Naive thymus-derived CD4-positive, alpha-beta T cell (primary cell): Measurements from ENCODE around the gene VTI1B. TPM values are rescaled to one million over a fixed set of nuclear protein-coding genes. Genes with fewer than 3 reads are reported as not detected.
A peak's percentile ranks its signal among the peaks of the same experiment; 100 is the strongest.

ENCODE experiments used
- ATAC-seq: fragments of 150-1000 bp; cut with Tn5 transposase; 2 replicates; pipeline ENCODE4 v1.10.0; 2021; ENCODE audit warnings: mild to moderate bottlenecking, moderate library complexity
- CTCF ChIA-PET: fragments of 350-600 bp; sonication (Branson Sonifier 250); formaldehyde crosslinking; loops from one replicate; lab custom pipeline; 2021; ENCODE audit warnings: antibody characterized with exemption; lab: Charles Lee
- POLR2A ChIA-PET: fragments of 350-600 bp; sonication (Branson Sonifier 250); formaldehyde crosslinking; loops from one replicate; lab custom pipeline; 2021; ENCODE audit warnings: antibody characterized with exemption, inconsistent platforms; lab: Charles Lee
- DNase-seq, 9 donors: peaks; one replicate each; pipeline versions ENCODE4 v3.0.0 to v3.0.0-alpha.2; 2020 to 2022; ENCODE audit warnings: mixed read lengths in 1 of 9
- H3K27ac ChIP-seq: one replicate; pipeline ENCODE4 v1.7.0; 2013; ENCODE audit warnings: mild to moderate bottlenecking, low read depth, low read length, moderate library complexity
- H3K27me3 ChIP-seq, 2 donors: one replicate each; pipeline ENCODE4 v1.7.0; 2013; ENCODE audit warnings: low read length in 2 of 2, mild to moderate bottlenecking in 2 of 2, moderate library complexity in 2 of 2; ENCODE audit not compliant: control insufficient read depth in 2 of 2, insufficient read depth in 2 of 2
- H3K36me3 ChIP-seq, 3 experiments: 1 replicate in 2 of 3; 2 replicates in 1 of 3; pipeline ENCODE4 v1.7.0; 2013; ENCODE audit warnings: low read length in 3 of 3, mild to moderate bottlenecking in 3 of 3, moderate library complexity in 1 of 3; ENCODE audit not compliant: insufficient read depth in 3 of 3, control insufficient read depth in 2 of 3
- H3K4me1 ChIP-seq, 2 donors: one replicate each; pipeline ENCODE4 v1.7.0; 2013; ENCODE audit warnings: low read length in 2 of 2, mild to moderate bottlenecking in 2 of 2, moderate library complexity in 1 of 2; ENCODE audit not compliant: control insufficient read depth in 2 of 2, insufficient read depth in 2 of 2
- H3K4me3 ChIP-seq: 2 replicates; pipeline ENCODE4 v1.7.0; 2013; ENCODE audit warnings: mild to moderate bottlenecking, low read length
- H3K9me3 ChIP-seq, 3 experiments: 1 replicate in 2 of 3; 2 replicates in 1 of 3; pipeline ENCODE4 v1.7.0; 2013; ENCODE audit warnings: low read length in 3 of 3; ENCODE audit not compliant: control insufficient read depth in 2 of 3
- H3K27ac Mint-ChIP-seq, 9 donors: one replicate each; pipeline ENCODE4 v1.8.0; 2020 to 2022; ENCODE audit warnings: mixed read lengths in 9 of 9, mild to moderate bottlenecking in 8 of 9, moderate library complexity in 5 of 9, inconsistent platforms in 2 of 9
- H3K27me3 Mint-ChIP-seq, 5 donors: one replicate each; pipeline ENCODE4 v1.8.0; 2021 to 2022; ENCODE audit warnings: mixed read lengths in 5 of 5, mild to moderate bottlenecking in 1 of 5
- H3K36me3 Mint-ChIP-seq, 5 donors: one replicate each; pipeline ENCODE4 v1.8.0; 2020 to 2022; ENCODE audit warnings: mixed read lengths in 5 of 5, mild to moderate bottlenecking in 3 of 5, inconsistent platforms in 1 of 5
- H3K4me1 Mint-ChIP-seq, 7 donors: one replicate each; pipeline ENCODE4 v1.8.0; 2020 to 2022; ENCODE audit warnings: mixed read lengths in 7 of 7, mild to moderate bottlenecking in 3 of 7, inconsistent platforms in 1 of 7
- H3K4me3 Mint-ChIP-seq, 10 donors: one replicate each; pipeline ENCODE4 v1.8.0; 2020 to 2022; ENCODE audit warnings: mild to moderate bottlenecking in 10 of 10, mixed read lengths in 10 of 10, moderate library complexity in 6 of 10, inconsistent platforms in 2 of 10
- H3K9me3 Mint-ChIP-seq, 11 donors: one replicate each; pipeline ENCODE4 v1.8.0; 2020 to 2022; ENCODE audit warnings: mixed read lengths in 11 of 11, mild to moderate bottlenecking in 4 of 11, inconsistent platforms in 1 of 11, moderate library complexity in 1 of 11
- intact Hi-C, 2 donors: fragments of 100-400 bp; cut with micrococcal nuclease; formaldehyde crosslinking; loops; one replicate each; pipeline ENCODE4 v1.15.1; 2023
- polyA plus RNA-seq, 2 donors: library from polyadenylated mRNA; unstranded; fragments of 300-500 nt; fragmentation: Illumina TruSeq; gene quantifications; one replicate each; pipeline ENCODE4 v1.2.3, GENCODE V29; 2021
- total RNA-seq, 6 experiments: library from RNA in 5 of 6; stranded (reverse) in 5 of 6; gene quantifications; 1 replicate in 5 of 6; 2 replicates in 1 of 6; pipeline ENCODE4 v1.2.3 and lab custom pipeline; 2021 to 2026

Gene VTI1B
- total and polyA plus RNA-seq, 7 experiments from 2014 or later, result 49.2 to 99.7 (median 65.9) TPM

GRCh38 chr14:67694791-67695393 is 20.5 kb upstream of the VTI1B start:
- H3K27ac ChIP-seq, result peak overlapping the region; percentile 75

GRCh38 chr14:67690011-67690410 is 15.6 kb upstream of the VTI1B start:
- ATAC-seq (no peak), DNase-seq (no peak)
- Histone ChIP-seq H3K27ac (no peak overlapping the region), H3K4me1 (peaks cover 0 to 3% of the 10 kb centered on the region in 2 donors), H3K4me3 (no peak overlapping the region), H3K9me3 (no peaks in the 10 kb centered on the region), H3K36me3 (peaks cover 9 to 63% (median 14%) of the 10 kb centered on the region in 3 experiments), H3K27me3 (no peaks in the 10 kb centered on the region)
- ChIA-PET CTCF (no interaction called here), POLR2A (no interaction called here)
- Mint-ChIP-seq H3K9me3 (no peaks in the 10 kb centered on the region), H3K36me3 (peaks cover 17 to 60% (median 31%) of the 10 kb centered on the region in 5 donors), H3K27me3 (no peaks in the 10 kb centered on the region), H3K27ac (peak overlapping the region in 1 of 9 donors; percentile 25), H3K4me3 (no peak overlapping the region), H3K4me1 (peaks cover 8 to 33% (median 22%) of the 10 kb centered on the region in 7 donors)
- intact Hi-C loops, result loop anchor here in 1 of 2 donors (10.0 kb wide), 1 partner anchor 1125 kb away; no protein-coding TSS in a partner anchor

More at GRCh38 chr14:67694791-67695393, 20.5 kb upstream of the VTI1B start:
- DNase-seq (peak; percentile 9 to 72 (median 51)), ATAC-seq (peak; percentile 78)
- Mint-ChIP-seq H3K9me3 (no peaks in the 10 kb centered on the region), H3K4me3 (peak overlapping the region; percentile 87 to 98 (median 92)), H3K27ac (peak overlapping the region; percentile 66 to 95 (median 87)), H3K4me1 (peaks cover 12 to 32% (median 21%) of the 10 kb centered on the region in 7 donors), H3K27me3 (no peaks in the 10 kb centered on the region), H3K36me3 (peaks cover 6 to 24% (median 10%) of the 10 kb centered on the region in 5 donors)
- H3K4me1 ChIP-seq, result peaks cover 0 to 3% of the 10 kb centered on the region in 2 donors
- H3K36me3 ChIP-seq, result peaks cover 0 to 26% (median 4%) of the 10 kb centered on the region in 3 experiments
- ChIA-PET CTCF (interaction anchor here (1.0 to 5.7 kb wide), 3 partner anchors 9 to 268 kb away, joined by 5 to 28 read pairs (median 5); no protein-coding TSS in a partner anchor), POLR2A (interaction anchor here (0.6 to 2.7 kb wide), 8 partner anchors 10 to 528 kb away, joined by 3 to 14 read pairs (median 6); partner anchors contain the start of genes ATP6V1D, EIF2S1, PIGH and VTI1B)
- no peaks in the 10 kb centered on the region for H3K9me3 ChIP-seq
- H3K4me3 ChIP-seq, result peak overlapping the region; percentile 88
- intact Hi-C loops, result loop anchor here (1.0 to 10.0 kb wide), 15 partner anchors 9 to 1703 kb away; partner anchors contain the start of genes PIGH (in 2 of the 2), VTI1B (in 2 of the 2), ARG2 (in 1 of the 2) and ATP6V1D (in 1 of the 2)
- no peaks in the 10 kb centered on the region for H3K27me3 ChIP-seq

GRCh38 chr14:67683842-67684241 is 9.4 kb upstream of the VTI1B start:
- Histone ChIP-seq H3K27me3 (no peaks in the 10 kb centered on the region), H3K36me3 (peaks cover 3 to 50% (median 10%) of the 10 kb centered on the region in 3 experiments), H3K27ac (no peak overlapping the region), H3K4me1 (no peaks in the 10 kb centered on the region), H3K4me3 (no peak overlapping the region), H3K9me3 (no peaks in the 10 kb centered on the region)
- CTCF ChIA-PET, result interaction anchor here (0.7 kb wide), 1 partner anchor 59 kb away, joined by 4 read pairs; no protein-coding TSS in a partner anchor
- Mint-ChIP-seq H3K9me3 (no peaks in the 10 kb centered on the region), H3K4me1 (peaks cover 3 to 38% (median 20%) of the 10 kb centered on the region in 7 donors), H3K27ac (peak overlapping the region in 4 of 9 donors; percentile 0 to 24 (median 12)), H3K36me3 (peaks cover 16 to 55% (median 20%) of the 10 kb centered on the region in 5 donors), H3K27me3 (no peaks in the 10 kb centered on the region), H3K4me3 (no peak overlapping the region)
- DNase-seq, result no peak
- intact Hi-C loops, result no loop called here
- POLR2A ChIA-PET, result interaction anchor here (2.1 kb wide), 1 partner anchor 11 kb away, joined by 13 read pairs; the partner anchor contains the start of gene RDH11
- ATAC-seq, result no peak

- Histone ChIP-seq H3K36me3 (peaks cover 0 to 43% (median 9%) of the 10 kb centered on the region in 3 experiments), H3K27ac (no peak overlapping the region), H3K9me3 (no peaks in the 10 kb centered on the region), H3K4me3 (no peak overlapping the region), H3K4me1 (no peaks in the 10 kb centered on the region), H3K27me3 (no peaks in the 10 kb centered on the region)
- Mint-ChIP-seq H3K4me1 (peaks cover 14 to 38% (median 29%) of the 10 kb centered on the region in 7 donors), H3K36me3 (peaks cover 10 to 41% (median 14%) of the 10 kb centered on the region in 5 donors), H3K4me3 (no peak overlapping the region), H3K27ac (peak overlapping the region in 6 of 9 donors; percentile 20 to 73 (median 58)), H3K27me3 (no peaks in the 10 kb centered on the region), H3K9me3 (no peaks in the 10 kb centered on the region)
- peak; percentile 75 for ATAC-seq
- DNase-seq, result no peak
- intact Hi-C loops, result no loop called here
- ChIA-PET POLR2A (no interaction called here), CTCF (interaction anchor here (0.6 kb wide), 1 partner anchor 8 kb away, joined by 3 read pairs; no protein-coding TSS in a partner anchor)
Observed at GRCh38 chr14:67680941-67681340, 6.5 kb upstream of the VTI1B start.

GRCh38 chr14:67680121-67680602 is 5.7 kb upstream of the VTI1B start:
- Mint-ChIP-seq H3K4me1 (peaks cover 13 to 43% (median 29%) of the 10 kb centered on the region in 7 donors), H3K4me3 (peak overlapping the region in 1 of 10 donors; percentile 35), H3K36me3 (peaks cover 8 to 33% (median 13%) of the 10 kb centered on the region in 5 donors), H3K9me3 (no peaks in the 10 kb centered on the region), H3K27me3 (no peaks in the 10 kb centered on the region), H3K27ac (peak overlapping the region in 2 of 9 donors; percentile 72 to 73)
- ChIA-PET POLR2A (no interaction called here), CTCF (interaction anchor here (0.6 kb wide), 1 partner anchor 8 kb away, joined by 3 read pairs; no protein-coding TSS in a partner anchor)
- no peak overlapping the region for H3K4me3 ChIP-seq
- peak; percentile 88 for ATAC-seq
- intact Hi-C loops, result no loop called here
- no peaks in the 10 kb centered on the region for H3K9me3 ChIP-seq
- H3K27me3 ChIP-seq, result no peaks in the 10 kb centered on the region
- no peak overlapping the region for H3K27ac ChIP-seq
- peaks cover 0 to 38% (median 9%) of the 10 kb centered on the region in 3 experiments for H3K36me3 ChIP-seq
- peaks cover 3% of the 10 kb centered on the region in 2 donors for H3K4me1 ChIP-seq
- no peak for DNase-seq

- no peaks in the 10 kb centered on the region for H3K9me3 ChIP-seq
Observed at GRCh38 chr14:67679006-67679405, 4.6 kb upstream of the VTI1B start.

More at GRCh38 chr14:67679006-67679405, 4.6 kb upstream of the VTI1B start:
- no peaks in the 10 kb centered on the region for H3K9me3 Mint-ChIP-seq
- intact Hi-C loops, result no loop called here
- no peaks in the 10 kb centered on the region for H3K27me3 ChIP-seq
- DNase-seq (no peak), ATAC-seq (no peak)
- H3K27ac ChIP-seq, result no peak overlapping the region
- CTCF ChIA-PET, result interaction anchor here (2.5 kb wide), 1 partner anchor 26 kb away, joined by 11 read pairs; no protein-coding TSS in a partner anchor
- peaks cover 5 to 26% (median 11%) of the 10 kb centered on the region in 5 donors for H3K36me3 Mint-ChIP-seq
- no peak overlapping the region for H3K27ac Mint-ChIP-seq
- H3K4me3 Mint-ChIP-seq, result no peak overlapping the region
- no peaks in the 10 kb centered on the region for H3K27me3 Mint-ChIP-seq
- POLR2A ChIA-PET, result interaction anchor here (0.9 kb wide), 1 partner anchor 1719 kb away, joined by 4 read pairs; the partner anchor contains the start of genes ERH and SLC39A9
- peaks cover 3 to 6% of the 10 kb centered on the region in 2 donors for H3K4me1 ChIP-seq
- no peak overlapping the region for H3K4me3 ChIP-seq
- H3K36me3 ChIP-seq, result peaks cover 0 to 39% (median 4%) of the 10 kb centered on the region in 3 experiments
- peaks cover 10 to 41% (median 27%) of the 10 kb centered on the region in 7 donors for H3K4me1 Mint-ChIP-seq
